GM21529 (cell line): ENCODE measurements around the gene BCL2L11.

ENCODE experiments used
- ATAC-seq: cut with Tn5 transposase; IDR thresholded peaks from one replicate; pipeline ENCODE4 v1.9.1; 2021; ENCODE audit not compliant: unreplicated experiment

Gene BCL2L11

DNA sequence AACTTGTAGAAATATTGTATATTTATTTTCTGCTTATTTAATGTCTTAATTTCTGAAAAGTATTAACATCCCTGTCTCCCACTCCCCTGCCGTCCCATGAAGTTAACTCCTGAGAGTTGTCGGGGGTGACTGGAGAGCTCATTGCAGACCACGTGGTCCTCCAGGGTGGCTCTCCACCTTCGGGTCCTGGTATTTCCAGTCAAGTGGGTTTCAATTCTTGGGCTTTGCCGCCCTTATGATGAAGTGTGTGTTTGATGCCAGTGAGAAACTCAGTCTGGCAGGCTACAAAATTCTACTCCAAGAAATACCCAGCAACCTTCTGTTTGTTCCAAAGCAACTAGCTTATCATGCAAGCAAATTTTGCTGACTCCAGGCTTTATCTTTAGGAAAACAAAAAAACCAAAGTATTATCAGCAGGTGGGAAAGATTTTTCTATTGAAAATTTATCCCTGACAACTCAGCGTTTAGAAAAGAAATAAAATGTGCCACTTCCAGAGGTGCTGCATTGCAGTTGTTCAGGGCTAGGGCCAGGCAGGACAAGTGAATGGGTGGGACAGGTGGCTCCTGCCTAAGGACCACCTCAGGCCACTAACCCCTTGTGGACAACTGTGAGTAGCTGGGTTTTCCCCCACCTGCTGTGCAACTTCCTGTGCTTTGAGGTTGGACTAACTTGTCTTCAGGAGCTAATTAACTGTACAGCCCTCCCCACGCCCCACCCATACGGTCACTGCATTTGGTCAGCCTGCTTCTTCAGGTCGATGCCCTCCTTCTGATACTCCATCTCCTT lies 46.6 kb downstream of the BCL2L11 start:
- ATAC-seq: peak; percentile 45

DNA sequence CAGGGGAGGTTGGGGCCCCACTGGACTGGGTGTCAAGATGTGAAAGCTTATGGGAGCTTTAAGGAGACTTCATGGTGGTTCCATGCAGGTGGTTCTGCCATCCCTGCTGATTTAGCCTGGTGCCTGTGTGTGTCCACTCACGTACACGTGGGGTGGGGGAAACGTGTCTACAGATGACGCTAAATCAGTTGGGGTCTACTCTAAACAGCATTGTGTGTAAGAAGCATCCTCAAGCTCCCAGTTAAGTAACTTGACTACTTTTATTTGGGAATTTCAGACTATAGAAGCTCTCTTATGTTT lies 47.1 kb downstream of the BCL2L11 start:
- ATAC-seq: no peak

DNA sequence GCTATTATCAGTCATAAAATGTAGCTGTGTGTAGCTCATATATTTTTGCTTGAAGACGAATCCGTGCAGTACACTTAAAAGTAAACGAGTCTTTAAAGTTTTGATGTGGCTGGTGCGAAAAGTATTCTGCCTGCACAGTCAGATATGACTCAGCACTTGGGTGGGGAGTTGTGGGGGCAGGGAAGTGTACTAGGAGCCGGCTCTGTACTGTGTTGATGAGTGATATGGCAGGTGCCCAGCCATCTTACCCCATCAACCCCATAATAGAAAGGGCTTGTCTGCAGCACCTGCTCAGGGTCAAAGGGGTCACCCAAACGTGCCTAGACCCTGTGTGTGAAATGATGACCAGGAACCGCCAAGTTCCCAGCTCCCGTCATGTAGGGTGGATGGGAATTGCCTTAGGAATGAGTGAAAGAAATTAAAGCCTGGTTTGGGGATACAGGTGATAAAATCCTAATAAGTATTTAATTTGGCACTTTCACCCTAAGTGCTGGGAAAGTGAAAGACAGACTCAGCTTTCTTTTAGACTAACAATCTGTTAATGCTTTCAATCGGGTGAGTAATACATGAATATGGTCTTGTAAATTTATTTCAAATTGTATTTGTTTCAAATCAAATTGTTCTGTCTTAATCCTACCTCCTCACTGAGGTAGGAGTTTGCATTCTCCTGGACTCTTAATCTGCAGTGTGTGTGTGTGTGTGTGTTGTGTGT lies 48.0 kb downstream of the BCL2L11 start:
- peak; percentile 89 for ATAC-seq

DNA sequence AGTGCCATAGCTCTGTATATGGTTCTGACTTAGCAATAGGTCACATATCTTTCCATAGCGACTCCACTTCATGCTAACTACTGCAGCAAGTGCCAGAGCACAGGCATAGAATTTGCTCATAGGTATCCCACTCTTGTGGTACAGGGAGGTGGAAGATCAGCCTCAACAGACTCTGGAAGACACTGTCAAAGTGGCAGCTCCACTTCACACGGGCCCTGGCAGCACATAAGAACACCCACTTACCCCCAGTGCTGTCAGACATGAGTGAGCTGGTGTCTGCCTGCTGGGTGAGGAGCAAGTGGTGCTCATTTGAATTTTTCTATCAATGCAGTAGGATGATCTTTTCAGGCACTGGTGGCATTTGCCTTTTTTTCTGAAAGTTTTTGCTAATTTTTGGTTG lies 48.6 kb downstream of the BCL2L11 start:
- no peak for ATAC-seq

DNA sequence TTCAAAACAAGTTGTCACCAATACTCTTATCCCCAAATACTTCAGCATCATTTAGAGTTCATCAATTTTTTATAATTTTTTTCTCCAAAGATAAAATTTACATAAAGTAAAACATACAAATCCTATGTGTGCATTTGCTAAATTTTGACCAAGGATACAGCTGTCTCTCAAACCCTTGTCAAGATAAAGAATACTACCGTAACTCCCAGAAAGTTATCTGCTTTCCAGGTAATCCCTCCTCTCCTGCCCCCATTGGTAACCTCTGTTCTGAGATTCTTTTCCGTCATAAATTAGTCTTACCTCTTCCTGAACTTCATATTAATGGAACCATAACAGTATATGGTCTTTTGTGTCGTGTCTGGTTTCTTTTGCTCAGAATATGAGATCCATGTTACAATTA lies 49.2 kb downstream of the BCL2L11 start:
- ATAC-seq: no peak

DNA sequence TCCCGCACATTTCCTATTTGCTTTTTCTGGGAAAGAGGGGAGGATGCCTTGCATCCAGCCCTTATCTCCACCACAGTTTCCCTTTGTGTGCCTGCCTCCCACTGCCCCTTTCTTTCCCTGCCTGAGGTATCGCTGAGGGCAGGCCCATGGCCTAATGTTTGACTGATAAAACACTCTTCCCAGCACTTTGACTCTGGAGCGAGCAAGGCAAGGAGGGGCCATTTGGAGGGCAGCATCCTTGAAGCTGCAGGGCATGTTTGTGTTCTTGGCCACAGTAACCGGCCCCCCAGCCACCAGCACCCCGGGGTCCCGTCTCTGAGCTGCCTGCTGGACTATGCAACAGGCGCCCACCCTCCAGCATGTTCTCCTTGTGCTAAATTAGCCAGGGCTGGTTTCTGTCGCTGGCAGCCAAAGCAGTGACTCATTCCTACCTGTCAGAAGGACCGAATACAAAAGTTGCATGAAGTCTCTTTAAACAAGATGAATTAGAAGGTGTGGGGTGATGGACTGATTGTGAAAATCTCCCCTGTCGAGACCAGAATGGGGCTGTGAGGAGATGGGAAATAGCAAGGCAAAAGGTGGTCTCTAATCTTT lies 50.7 kb downstream of the BCL2L11 start:
- ATAC-seq: no peak

DNA sequence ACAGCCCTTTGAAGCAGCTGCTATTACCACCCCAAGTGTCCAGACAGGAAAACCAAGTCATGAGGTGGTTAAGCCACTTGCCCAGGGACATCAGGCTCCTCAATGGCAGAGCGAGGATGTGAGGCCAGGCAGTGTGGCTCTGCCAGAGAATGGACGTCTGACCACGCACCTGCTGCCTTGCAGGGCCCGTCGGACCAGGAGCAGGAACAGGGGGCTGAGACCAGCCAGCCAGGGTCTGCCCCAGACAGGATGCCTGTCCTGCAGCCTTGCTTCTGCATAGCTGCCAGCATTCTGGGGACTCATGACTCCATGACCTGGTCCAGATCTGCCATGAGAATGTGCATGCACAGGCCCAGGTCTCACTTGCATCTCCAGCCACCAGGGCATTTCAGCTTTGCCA lies 52.0 kb downstream of the BCL2L11 start:
- no peak for ATAC-seq

DNA sequence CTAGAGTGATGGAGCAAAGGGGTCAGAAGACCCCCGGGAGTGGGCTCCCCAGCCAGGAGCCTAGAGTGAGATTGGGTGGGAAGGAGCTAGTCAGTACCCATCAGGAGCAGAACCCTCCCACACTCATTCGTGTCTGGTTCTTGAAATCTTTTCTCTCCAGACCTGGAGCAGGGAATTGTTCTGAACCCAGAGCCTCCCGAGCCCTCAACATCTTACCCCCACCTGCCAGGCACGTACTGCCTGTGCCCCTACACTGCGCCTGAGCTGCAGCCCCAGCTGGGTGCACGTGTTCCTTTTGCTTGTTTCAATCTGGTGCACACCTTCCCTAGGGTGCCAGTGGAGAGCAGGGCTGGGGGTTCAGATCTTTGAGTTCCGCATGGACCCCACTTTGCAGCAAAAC lies 52.6 kb downstream of the BCL2L11 start:
- ATAC-seq: no peak

DNA sequence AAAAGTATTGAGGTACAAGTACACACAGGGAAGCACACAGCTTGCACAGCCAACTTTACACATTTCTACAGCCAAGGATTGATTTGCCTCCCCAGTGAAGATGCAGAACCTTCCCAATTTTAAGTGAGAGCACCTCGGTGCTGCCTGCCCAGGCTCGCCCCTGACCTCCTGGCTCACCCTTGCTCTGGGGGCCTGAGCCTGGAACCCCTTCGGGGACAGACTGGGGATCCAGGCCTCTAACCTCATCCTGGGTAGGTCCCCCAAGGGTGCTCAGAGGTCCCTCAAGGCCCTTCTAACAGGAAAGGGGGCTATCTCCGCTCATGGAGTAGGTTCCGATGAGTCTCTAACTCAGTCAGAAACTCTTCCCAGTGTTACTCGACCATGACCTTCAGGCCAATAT lies 53.1 kb downstream of the BCL2L11 start:
- ATAC-seq: no peak

DNA sequence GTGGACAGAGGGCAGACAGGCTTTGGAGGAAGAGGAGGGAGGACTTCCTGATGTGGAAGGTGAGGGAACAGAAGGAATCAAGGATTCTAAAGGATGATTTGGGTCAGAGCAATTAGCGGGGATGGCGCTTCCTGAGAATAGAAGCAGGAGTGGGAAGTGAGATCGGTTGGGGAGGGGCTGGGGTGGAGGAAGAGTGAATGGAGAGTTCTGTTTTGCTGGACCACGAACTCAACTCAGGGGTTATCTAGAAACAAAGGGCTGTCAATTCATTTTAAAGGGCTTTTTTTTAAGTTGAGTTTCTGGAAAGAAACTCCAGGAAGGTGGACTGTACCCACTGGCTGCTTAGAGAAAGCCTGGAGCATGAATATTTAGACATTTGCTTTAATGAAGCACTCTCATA lies 54.9 kb downstream of the BCL2L11 start:
- no peak for ATAC-seq

DNA sequence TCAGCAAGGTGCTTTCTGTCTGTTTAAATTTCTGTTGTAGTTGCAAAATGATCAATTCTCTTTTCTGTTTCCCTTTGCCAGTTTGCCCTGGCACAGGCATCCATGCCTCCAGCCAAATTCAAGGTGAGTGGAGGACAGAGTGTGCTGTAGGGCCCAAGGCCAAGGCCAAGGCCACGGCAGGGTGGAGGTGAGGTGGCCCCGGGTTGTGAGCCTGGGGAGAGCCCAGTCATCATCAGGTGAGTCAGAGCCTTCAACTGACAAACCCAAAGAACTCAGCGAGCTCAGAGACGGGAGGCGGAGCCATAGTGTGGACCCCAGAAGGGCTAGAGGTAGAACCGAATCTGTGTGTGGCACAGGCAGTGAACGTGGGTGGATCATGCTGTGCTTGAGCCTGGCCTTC lies 55.7 kb downstream of the BCL2L11 start:
- no peak for ATAC-seq

DNA sequence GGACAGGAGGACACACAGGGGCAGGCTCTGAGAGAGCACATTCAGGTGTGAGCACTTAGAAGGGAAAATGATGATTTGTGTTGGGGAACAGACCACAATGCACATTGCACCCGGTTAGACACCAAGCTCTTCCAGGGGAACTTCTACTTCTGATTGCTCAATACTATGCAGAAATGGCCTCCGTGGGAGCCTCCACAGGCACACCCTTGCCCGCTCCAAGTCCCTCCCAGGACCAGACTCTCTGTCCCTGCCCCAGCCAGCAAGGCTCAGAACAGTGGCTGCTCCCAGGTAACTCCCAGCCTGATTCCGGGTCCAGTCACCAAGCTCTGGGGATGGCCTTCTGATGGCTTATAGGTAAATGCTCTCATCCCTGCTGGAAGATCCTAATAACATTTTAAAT lies 56.2 kb downstream of the BCL2L11 start:
- ATAC-seq: no peak

DNA sequence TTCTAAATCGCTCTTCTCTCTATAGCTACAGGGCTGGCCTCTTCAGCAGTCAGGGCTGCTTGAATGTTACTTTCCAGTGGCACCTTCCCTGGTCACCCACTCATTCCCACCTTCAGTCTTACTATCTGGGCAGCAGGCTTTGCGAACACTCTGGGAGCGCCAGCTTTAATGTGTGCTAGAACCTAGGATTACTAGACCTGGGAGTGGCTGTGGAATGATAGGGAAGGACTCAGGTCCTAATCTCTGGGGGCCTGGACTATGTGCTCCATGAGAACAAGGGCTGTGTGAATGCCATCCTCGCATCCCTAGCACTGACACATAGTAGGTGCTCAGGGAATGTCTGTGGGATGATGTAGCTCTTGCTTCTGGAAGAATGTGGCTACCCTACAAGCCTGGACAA lies 57.6 kb downstream of the BCL2L11 start:
- ATAC-seq: no peak

DNA sequence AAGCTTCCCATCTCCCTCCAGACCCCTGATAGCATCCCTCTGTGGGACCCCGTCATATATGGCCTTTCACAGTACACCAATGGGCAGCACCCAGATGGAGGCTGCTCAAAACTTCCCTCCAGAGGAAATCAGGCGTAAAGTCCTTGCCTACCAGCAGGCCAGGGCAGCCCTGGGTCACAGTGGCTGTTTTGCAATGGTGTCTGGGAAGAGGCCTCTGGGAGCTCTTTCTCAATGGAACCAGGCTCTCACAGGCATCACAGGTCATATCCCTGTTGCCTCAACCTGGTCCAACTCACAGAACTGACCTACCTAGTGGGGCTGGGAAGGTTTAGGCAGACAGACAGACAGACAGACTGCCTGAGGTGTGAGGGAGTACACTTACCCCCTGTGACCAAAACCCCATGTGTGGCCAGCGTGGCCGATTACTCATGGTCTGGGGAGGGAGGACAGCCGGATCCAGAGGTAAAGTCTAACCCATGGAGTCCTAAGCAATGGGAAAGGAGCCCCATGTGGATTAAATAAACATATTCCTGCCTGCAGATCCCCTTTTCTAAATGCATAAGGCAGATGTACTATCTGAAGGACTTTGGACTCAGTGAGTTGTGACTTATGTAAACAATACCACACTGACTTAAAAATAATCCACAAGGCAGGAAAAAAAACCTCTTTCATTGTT lies 58.2 kb downstream of the BCL2L11 start:
- no peak for ATAC-seq

DNA sequence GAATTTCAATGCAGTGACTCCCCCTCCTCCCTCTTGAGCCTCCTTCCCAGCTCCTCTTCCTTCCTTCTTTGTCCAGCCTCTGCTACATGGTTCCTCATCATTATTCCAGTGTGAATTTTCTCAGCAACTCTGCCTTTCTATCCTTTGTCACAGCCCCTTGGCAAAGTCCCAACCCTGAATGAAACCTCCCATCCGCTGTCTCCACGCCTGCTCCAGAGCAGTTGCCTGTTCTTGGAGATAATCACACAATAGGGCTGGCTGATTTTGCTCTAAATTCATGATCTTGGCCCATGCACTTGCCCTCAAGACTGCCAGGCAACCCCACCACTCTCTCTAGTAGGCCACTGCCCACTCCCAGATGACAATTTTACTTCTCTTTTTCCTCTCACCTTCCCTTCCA lies 61.4 kb downstream of the BCL2L11 start:
- no peak for ATAC-seq

DNA sequence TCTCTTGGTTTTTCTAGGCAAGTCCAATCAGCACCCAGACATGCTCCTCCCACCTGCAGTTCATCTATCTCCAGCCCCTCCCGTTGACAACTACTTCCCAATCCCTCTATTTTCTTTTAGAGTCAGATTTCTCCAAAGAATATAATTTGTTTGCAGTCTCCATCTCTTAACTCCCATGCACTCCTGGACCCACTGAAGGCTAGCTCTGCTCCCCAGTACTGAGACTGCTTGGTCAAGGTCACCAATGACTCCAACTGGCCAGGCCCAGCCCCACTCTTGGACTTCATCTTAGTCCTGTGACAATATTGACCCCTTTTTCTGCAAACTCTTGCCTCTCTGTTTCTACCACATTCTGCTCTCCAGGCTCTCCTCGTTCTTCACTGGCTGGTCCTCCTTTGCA lies 62.0 kb downstream of the BCL2L11 start:
- ATAC-seq: no peak

DNA sequence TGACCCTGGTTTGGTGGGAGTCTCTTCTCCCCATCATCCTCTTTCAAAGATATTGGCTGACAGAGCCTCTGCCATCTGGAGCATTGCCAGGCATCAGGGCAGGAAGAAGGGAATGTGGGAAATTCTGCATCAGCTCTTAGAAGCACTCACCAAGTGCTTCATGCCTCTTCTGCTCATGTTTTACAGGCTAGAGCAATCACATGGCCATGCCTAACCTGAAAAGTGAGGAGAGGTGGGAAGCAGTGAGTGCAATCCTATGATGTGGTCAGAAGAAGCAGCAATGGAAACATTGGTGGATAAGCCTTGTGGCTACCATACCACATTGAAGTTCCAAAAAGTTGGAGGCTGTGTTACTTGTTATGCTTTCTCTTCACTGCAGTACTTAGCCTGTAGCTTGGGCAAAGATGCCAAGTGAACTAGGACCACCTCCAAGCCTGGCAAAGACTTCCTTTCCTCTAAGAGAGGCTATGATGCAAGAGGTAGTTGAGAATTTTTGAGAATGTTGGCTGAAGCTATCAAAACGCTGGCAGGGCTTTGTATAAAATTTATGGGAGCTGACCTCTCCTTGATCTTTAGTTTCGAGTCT lies 64.1 kb downstream of the BCL2L11 start:
- ATAC-seq: no peak

DNA sequence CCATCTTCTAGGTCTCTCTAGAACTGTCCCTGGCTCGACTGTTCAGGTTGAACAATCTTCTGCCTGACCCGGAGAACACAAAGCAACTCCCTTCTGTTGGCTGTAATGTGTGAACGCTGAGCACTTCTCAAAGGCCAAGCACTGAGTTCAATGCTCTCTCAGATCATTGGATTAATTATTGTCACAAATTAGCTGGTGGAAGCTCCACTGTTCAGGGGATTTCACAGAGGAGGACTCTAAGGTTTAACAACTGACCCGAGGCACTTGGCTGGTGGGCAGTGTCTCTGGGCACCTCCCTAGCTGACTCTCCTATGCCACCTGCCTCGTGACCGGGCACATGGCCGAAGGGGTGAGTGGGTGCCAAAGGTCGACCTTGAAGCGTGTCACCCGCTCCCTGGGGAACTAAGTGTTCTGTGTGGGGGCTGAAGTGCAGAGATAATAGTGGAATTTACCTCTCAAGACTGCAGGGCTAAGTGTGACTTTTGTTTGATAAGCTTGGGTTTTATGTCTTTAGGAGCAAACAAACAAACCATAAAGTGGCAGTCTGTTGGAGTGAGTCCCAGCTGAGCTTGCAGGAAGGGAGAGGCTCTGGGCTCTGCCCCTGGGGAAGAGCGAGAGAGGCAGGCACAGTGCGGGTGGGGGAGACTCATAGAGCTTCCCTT lies 64.8 kb downstream of the BCL2L11 start:
- ATAC-seq: no peak

DNA sequence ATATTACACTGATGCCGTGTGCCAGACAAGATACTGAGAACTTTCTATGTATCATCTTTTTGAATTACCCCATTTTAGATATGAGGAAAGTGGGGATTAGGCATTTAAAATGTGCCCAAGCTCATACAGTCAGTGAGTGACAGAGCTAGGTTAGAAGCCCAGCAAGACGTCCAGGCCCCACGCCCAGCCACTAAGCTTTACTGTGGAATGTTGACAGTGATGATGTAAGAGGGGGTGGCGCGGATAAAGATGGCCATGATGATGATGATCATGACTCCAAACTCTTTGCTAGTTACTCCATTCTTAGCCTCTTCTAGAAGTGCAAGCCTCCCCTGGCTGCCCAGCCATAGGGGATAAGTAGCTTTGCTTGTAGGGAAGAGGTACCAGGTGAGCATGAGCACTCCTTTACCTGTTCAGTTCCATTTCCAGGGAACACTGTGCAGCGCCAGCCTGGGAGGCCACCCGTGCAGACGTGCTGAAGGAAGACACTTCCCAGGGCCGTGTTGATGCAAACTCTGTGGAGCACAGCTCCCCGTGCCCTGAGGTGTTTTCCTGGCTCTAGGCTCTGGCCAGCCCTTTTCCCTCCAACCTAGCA lies 65.5 kb downstream of the BCL2L11 start:
- ATAC-seq: no peak

DNA sequence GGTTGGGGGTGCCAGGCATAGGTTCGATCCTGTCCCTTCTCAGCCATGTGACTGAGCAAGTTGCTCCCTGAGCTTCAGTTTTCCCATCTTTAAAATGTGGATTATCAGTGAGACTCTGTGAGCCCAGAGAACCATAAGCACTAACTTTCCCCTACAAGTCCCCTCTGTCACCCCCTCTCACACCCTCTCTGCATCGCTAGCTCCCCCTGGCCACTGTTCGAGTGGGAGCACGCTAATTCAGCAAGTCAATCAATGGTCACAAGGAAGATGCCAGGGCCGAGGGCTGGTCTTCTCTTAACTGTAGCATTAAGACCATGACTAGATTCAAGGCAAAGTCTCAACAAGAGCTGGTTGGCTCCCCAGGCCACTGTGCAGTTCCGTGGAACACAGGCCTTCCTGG lies 66.2 kb downstream of the BCL2L11 start:
- no peak for ATAC-seq

DNA sequence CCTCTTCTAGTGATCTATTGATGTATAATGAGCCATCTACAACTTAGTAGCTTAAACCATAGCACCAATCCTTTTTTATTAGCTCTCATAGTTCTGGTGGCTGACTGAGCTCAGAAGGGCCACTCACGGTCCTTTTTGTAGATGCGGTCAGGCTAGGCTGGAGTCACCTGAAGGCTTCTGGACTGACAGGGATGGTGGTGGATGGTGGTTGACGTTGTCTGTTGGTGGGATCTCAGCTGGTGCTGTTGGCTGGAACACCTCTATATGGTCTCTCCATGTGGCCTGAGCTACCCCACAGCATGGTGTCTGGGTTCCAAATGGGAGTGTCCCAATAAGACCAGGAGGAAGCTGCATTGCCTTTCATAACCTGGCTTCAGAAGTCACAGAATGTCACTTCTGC lies 68.0 kb downstream of the BCL2L11 start:
- ATAC-seq: no peak
